C4-2B (cell line): ENCODE results near the gene NPIPB2.

ENCODE experiments used
- H3K27ac ChIP-seq: fragments of 450-650 bp; 2 replicates; pipeline ENCODE4 v1.5.1; 2017
- CTCF ChIP-seq: fragments of 450-650 bp; conservative IDR thresholded peaks from 2 replicates; pipeline ENCODE4 v1.5.1; 2017; ENCODE audit warnings: mild to moderate bottlenecking
- ZFX ChIP-seq: fragments of 450-650 bp; IDR thresholded peaks from 2 replicates; pipeline ENCODE4 v1.6.1; 2017

NPIPB2 gene

GRCh38 chr16:11907160-11907970, 34.5 kb downstream of the NPIPB2 start:
- TF ChIP-seq ZFX (no peak), CTCF (no peak)
- no peak overlapping the region for H3K27ac ChIP-seq

- TF ChIP-seq CTCF, result no peak
- TF ChIP-seq ZFX, result no peak
These were observed 37.9 kb downstream of the NPIPB2 start for GRCh38 chr16:11903906-11904305.

GRCh38 chr16:11901091-11901490, 40.8 kb downstream of the NPIPB2 start:
- no peak for TF ChIP-seq CTCF
- no peak for TF ChIP-seq ZFX
- H3K27ac ChIP-seq, result no peak overlapping the region

More at GRCh38 chr16:11903906-11904305, 37.9 kb downstream of the NPIPB2 start:
- H3K27ac ChIP-seq, result no peak overlapping the region

- no peak overlapping the region for H3K27ac ChIP-seq
- TF ChIP-seq ZFX (no peak), CTCF (no peak)
These were observed 45.2 kb downstream of the NPIPB2 start for GRCh38 chr16:11896486-11897176.

- no peak overlapping the region for H3K27ac ChIP-seq
- TF ChIP-seq CTCF, result no peak
- TF ChIP-seq ZFX, result no peak
These were observed 48.3 kb downstream of the NPIPB2 start for GRCh38 chr16:11893571-11893970.

- TF ChIP-seq ZFX, result no peak
These were observed 49.1 kb downstream of the NPIPB2 start for GRCh38 chr16:11892761-11893160.

GRCh38 chr16:11890231-11890965, 51.4 kb downstream of the NPIPB2 start:
- H3K27ac ChIP-seq, result no peak overlapping the region
- TF ChIP-seq ZFX (no peak), CTCF (no peak)

More at GRCh38 chr16:11892761-11893160, 49.1 kb downstream of the NPIPB2 start:
- H3K27ac ChIP-seq, result no peak overlapping the region
